ENCODE measurements around the gene CLEC10A.
"Not testable (repeated sequence)": the region's sequence is repeated elsewhere in the genome, so short reads cannot be mapped to it uniquely, and the experiment has no call there.

CLEC10A gene

GRCh38 chr17:7091311-7092005 lies 11.4 kb upstream of the CLEC10A start:
- ATAC-seq = not testable (repeated sequence)

DNA sequence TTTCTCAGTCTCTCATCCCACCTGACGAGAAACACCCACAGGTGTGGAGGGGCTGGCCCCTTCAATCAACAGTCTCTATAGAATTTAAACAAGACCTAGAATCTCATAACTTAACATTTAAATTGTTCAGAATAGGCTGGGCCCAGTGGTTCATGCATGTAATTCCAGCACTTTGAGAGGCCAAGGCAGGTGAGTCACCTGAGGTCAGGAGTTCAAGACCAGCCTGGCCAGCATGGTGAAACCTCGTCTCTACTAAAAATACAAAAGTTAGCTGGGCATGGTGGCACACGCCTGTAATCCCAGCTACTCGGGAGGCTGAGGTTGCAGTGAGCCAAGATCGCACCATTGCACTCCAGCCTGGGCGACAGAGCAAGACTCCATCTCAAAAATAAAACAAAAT lies 9.5 kb upstream of the CLEC10A start:
- ATAC-seq = not testable (repeated sequence)

GRCh38 chr17:7088442-7088841 lies 8.4 kb upstream of the CLEC10A start:
- ATAC-seq = not testable (repeated sequence)

DNA sequence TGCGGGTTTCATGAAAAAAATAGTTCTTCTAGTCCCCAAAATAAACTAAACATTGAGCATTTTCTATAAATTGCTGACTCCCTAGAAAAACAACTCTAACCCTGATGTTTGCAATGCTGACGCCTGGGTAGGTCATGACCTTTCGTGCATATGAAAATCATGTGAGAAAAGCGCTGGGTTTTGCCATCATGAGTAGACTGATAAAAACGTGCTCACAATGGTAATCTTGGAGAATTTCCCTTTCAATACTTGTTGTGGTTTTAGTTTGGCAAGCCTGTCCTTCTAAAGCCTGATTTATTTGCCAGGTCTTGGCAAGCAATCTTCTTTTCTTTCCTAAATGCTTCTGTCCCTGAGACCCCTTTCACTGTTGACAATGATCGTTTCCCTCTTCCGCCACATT lies 4.0 kb upstream of the CLEC10A start:
- TF ChIP-seq PPARA (CRISPR knock-in tag; IDR thresholded peaks at IDR 0.05; ENCODE audit: borderline replicate concordance) (no peak), ZFP30 (CRISPR knock-in tag; IDR thresholded peaks at IDR 0.05) (no peak), OSR1 (CRISPR knock-in tag; IDR thresholded peaks at IDR 0.05) (no peak), ZNF70 (CRISPR knock-in tag; IDR thresholded peaks at IDR 0.05) (no peak), ZC3H10 (CRISPR knock-in tag; IDR thresholded peaks at IDR 0.05) (no peak), ZNF565 (CRISPR knock-in tag; conservative IDR thresholded peaks at IDR 0.05; ENCODE audit: low read depth) (no peak), TCF4 (CRISPR knock-in tag; IDR thresholded peaks at IDR 0.05; ENCODE audit: borderline replicate concordance) (no peak), RARB (CRISPR knock-in tag; IDR thresholded peaks at IDR 0.05) (no peak), TOX (CRISPR knock-in tag; IDR thresholded peaks at IDR 0.05; ENCODE audit: borderline replicate concordance) (no peak)

GRCh38 chr17:7083592-7083991 lies 3.5 kb upstream of the CLEC10A start:
- TF ChIP-seq ZC3H10 (CRISPR knock-in tag; IDR thresholded peaks at IDR 0.05) (no peak), ZFP3 (CRISPR knock-in tag; IDR thresholded peaks at IDR 0.05) (no peak), PPARA (CRISPR knock-in tag; IDR thresholded peaks at IDR 0.05; ENCODE audit: borderline replicate concordance) (no peak), OSR1 (CRISPR knock-in tag; IDR thresholded peaks at IDR 0.05) (no peak), ESRRG (CRISPR knock-in tag; IDR thresholded peaks at IDR 0.05) (no peak), BACH2 (CRISPR knock-in tag; IDR thresholded peaks at IDR 0.05; ENCODE audit: borderline replicate concordance) (no peak), ZFP30 (CRISPR knock-in tag; IDR thresholded peaks at IDR 0.05) (no peak)
- TF ChIP-seq, protein P1, sequence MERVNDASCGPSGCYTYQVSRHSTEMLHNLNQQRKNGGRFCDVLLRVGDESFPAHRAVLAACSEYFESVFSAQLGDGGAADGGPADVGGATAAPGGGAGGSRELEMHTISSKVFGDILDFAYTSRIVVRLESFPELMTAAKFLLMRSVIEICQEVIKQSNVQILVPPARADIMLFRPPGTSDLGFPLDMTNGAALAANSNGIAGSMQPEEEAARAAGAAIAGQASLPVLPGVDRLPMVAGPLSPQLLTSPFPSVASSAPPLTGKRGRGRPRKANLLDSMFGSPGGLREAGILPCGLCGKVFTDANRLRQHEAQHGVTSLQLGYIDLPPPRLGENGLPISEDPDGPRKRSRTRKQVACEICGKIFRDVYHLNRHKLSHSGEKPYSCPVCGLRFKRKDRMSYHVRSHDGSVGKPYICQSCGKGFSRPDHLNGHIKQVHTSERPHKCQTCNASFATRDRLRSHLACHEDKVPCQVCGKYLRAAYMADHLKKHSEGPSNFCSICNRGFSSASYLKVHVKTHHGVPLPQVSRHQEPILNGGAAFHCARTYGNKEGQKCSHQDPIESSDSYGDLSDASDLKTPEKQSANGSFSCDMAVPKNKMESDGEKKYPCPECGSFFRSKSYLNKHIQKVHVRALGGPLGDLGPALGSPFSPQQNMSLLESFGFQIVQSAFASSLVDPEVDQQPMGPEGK (CRISPR knock-in tag; IDR thresholded peaks at IDR 0.05; ENCODE audit: borderline replicate concordance) = no peak
- TF ChIP-seq, protein P2, sequence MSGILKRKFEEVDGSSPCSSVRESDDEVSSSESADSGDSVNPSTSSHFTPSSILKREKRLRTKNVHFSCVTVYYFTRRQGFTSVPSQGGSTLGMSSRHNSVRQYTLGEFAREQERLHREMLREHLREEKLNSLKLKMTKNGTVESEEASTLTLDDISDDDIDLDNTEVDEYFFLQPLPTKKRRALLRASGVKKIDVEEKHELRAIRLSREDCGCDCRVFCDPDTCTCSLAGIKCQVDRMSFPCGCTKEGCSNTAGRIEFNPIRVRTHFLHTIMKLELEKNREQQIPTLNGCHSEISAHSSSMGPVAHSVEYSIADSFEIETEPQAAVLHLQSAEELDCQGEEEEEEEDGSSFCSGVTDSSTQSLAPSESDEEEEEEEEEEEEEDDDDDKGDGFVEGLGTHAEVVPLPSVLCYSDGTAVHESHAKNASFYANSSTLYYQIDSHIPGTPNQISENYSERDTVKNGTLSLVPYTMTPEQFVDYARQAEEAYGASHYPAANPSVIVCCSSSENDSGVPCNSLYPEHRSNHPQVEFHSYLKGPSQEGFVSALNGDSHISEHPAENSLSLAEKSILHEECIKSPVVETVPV (CRISPR knock-in tag; IDR thresholded peaks at IDR 0.05) = no peak
- no peak for ATAC-seq

More for the DNA sequence above, 4.0 kb upstream of the CLEC10A start:
- ATAC-seq = no peak

DNA sequence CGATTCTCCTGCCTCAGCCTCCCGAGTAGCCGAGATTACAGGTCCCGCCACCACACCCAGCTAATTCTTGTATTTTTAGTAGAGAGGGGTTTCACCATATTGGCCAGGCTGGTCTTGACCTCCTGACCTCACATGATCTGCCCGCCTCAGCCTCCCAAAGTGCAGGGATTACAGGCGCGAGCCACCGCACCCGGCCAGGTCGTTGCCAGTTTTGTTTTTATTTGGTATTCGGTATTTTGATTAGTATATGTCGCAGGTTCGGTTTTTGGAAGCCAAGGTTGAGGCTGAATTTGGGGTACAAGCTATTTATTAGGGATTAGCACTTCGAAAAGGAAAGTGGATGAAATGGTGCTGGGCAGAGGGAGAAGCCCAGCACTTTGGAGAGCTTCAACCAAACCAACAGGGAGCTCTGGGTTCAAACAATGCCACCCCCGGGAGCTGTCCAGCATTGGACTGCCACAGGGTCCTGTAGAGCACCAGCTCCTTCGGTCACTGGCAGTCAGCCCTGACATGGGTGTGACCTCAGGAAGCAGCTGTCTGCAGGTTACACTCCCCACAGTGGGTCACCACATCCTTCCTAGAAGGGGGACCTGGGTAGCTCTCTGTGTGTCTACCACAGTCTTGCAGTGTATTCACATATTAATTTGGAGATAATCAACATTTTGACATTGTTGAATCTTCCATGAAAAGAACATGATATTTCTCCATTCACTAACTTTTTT lies 1.5 kb upstream of the CLEC10A start:
- no peak for ATAC-seq

GRCh38 chr17:7080456-7081041 lies 498 bp upstream of the CLEC10A start:
- TF ChIP-seq ZNF8 (CRISPR knock-in tag; IDR thresholded peaks at IDR 0.05) (no peak), ZFP30 (CRISPR knock-in tag; IDR thresholded peaks at IDR 0.05) (no peak), ISL1 (CRISPR knock-in tag; IDR thresholded peaks at IDR 0.05) (no peak), TCF4 (CRISPR knock-in tag; IDR thresholded peaks at IDR 0.05; ENCODE audit: borderline replicate concordance) (no peak), GLIS3 (CRISPR knock-in tag; IDR thresholded peaks at IDR 0.05) (no peak), RARB (CRISPR knock-in tag; IDR thresholded peaks at IDR 0.05) (no peak), TOX (CRISPR knock-in tag; IDR thresholded peaks at IDR 0.05; ENCODE audit: borderline replicate concordance) (no peak), ZFP3 (CRISPR knock-in tag; IDR thresholded peaks at IDR 0.05) (no peak), ZNF565 (CRISPR knock-in tag; conservative IDR thresholded peaks at IDR 0.05; ENCODE audit: low read depth) (no peak)
- TF ChIP-seq, protein P2 (CRISPR knock-in tag; IDR thresholded peaks at IDR 0.05) = no peak
- no peak for ATAC-seq

More for the DNA sequence above, 1.5 kb upstream of the CLEC10A start:
- TF ChIP-seq, protein P2 (CRISPR knock-in tag; IDR thresholded peaks at IDR 0.05) = no peak
- TF ChIP-seq ZFP30 (CRISPR knock-in tag; IDR thresholded peaks at IDR 0.05) (no peak), ESRRG (CRISPR knock-in tag; IDR thresholded peaks at IDR 0.05) (no peak), ZNF8 (CRISPR knock-in tag; IDR thresholded peaks at IDR 0.05) (no peak)

Measured in SK-N-SH treated with all-trans-retinoic acid at 6 μM for 48 hours (cell line).